MM.1S (cell line): ENCODE results near the gene SEC24B.

Experiments used
- DNase-seq: peaks from one replicate; pipeline ENCODE4 v3.0.0-alpha.2; 2015
- H2AFZ ChIP-seq: fragments of 300-600 bp; sonication (generic); 2 replicates; pipeline ENCODE4 v1.6.0; 2016; ENCODE audit warnings: antibody characterized with exemption, low read length
- H3F3A ChIP-seq: fragments of 300-600 bp; sonication (generic); 2 replicates; pipeline ENCODE4 v1.6.1; 2016; ENCODE audit warnings: mild to moderate bottlenecking, antibody characterized with exemption, low read length, moderate library complexity, mixed read lengths; ENCODE audit not compliant: insufficient read depth
- H3K27ac ChIP-seq: fragments of 300-600 bp; sonication (generic); 2 replicates; pipeline ENCODE4 v1.5.1; 2016; ENCODE audit warnings: mild to moderate bottlenecking, low read length
- H3K27me3 ChIP-seq: fragments of 300-600 bp; sonication (generic); replicated peaks from 2 replicates; pipeline ENCODE4 v1.6.0; 2016; ENCODE audit warnings: low read length; ENCODE audit not compliant: insufficient read depth
- H3K36me3 ChIP-seq: fragments of 300-600 bp; sonication (generic); replicated peaks from 2 replicates; pipeline ENCODE4 v1.6.1; 2016; ENCODE audit warnings: mild to moderate bottlenecking, low read length, mixed read lengths; ENCODE audit not compliant: insufficient read depth
- H3K4me1 ChIP-seq: fragments of 300-600 bp; sonication (generic); 2 replicates; pipeline ENCODE4 v1.6.1; 2016; ENCODE audit warnings: low read length, mixed read lengths
- H3K4me2 ChIP-seq: fragments of 300-600 bp; sonication (generic); 2 replicates; pipeline ENCODE4 v1.6.0; 2016; ENCODE audit warnings: low read depth, low read length
- H3K4me3 ChIP-seq: fragments of 300-600 bp; sonication (generic); 2 replicates; pipeline ENCODE4 v1.5.1; 2016; ENCODE audit warnings: low read length, mixed read lengths
- H3K79me2 ChIP-seq: fragments of 300-600 bp; sonication (generic); 2 replicates; pipeline ENCODE4 v1.6.1; 2016; ENCODE audit warnings: mixed run types, low read length, mixed read lengths
- H3K9ac ChIP-seq: fragments of 300-600 bp; sonication (generic); 2 replicates; pipeline ENCODE4 v1.6.1; 2016; ENCODE audit warnings: low read length, mixed read lengths
- H3K9me2 ChIP-seq: fragments of 300-600 bp; sonication (generic); replicated peaks from 2 replicates; pipeline ENCODE4 v1.6.1; 2016; ENCODE audit warnings: mild to moderate bottlenecking, low read length, mixed read lengths; ENCODE audit not compliant: insufficient read depth
- H3K9me3 ChIP-seq: fragments of 300-600 bp; sonication (generic); replicated peaks from 2 replicates; pipeline ENCODE4 v1.6.1; 2016; ENCODE audit warnings: mild to moderate bottlenecking, low read length, mixed read lengths; ENCODE audit not compliant: insufficient read depth
- H4K20me1 ChIP-seq: fragments of 300-600 bp; sonication (generic); 2 replicates; pipeline ENCODE4 v1.6.1; 2016; ENCODE audit warnings: mild to moderate bottlenecking, low read length, moderate library complexity, mixed read lengths; ENCODE audit not compliant: insufficient read depth
- CTCF ChIP-seq: fragments of 300-600 bp; sonication (generic); IDR thresholded peaks from 2 replicates; pipeline ENCODE4 v1.5.1; 2016; ENCODE audit warnings: antibody characterized with exemption, low read length, mixed read lengths
- EZH2 ChIP-seq: fragments of 300-600 bp; sonication (generic); optimal IDR thresholded peaks from 2 replicates; pipeline ENCODE3; 2017; ENCODE audit warnings: low read depth, mild to moderate bottlenecking, antibody characterized with exemption, low read length, mixed read lengths
- EZH2phosphoT487 ChIP-seq: fragments of 300-600 bp; sonication (generic); IDR thresholded peaks from 2 replicates; pipeline ENCODE4 v1.6.1; 2018; ENCODE audit warnings: antibody characterized with exemption, low read length

The SEC24B gene

GRCh38 chr4:109441862-109442458 lies 8.3 kb downstream of the SEC24B start:
- no peaks in the 10 kb centered on the region for H3K9me3 ChIP-seq
- no peak for DNase-seq
- peaks cover 6% of the 10 kb centered on the region; the same call in 1 of the 2 replicates for H3F3A ChIP-seq
- H3K4me3 ChIP-seq, result no peak overlapping the region
- peaks cover 21% of the 10 kb centered on the region; the same call in 1 of the 2 replicates for H4K20me1 ChIP-seq
- TF ChIP-seq EZH2phosphoT487 (no peak), CTCF (no peak), EZH2 (no peak)
- H3K27me3 ChIP-seq, result no peaks in the 10 kb centered on the region
- H3K36me3 ChIP-seq, result no peaks in the 10 kb centered on the region
- H2AFZ ChIP-seq, result no peak overlapping the region
- H3K4me2 ChIP-seq, result no peak overlapping the region
- H3K27ac ChIP-seq, result no peak overlapping the region
- H3K79me2 ChIP-seq, result peaks cover 95% of the 10 kb centered on the region
- no peaks in the 10 kb centered on the region for H3K9me2 ChIP-seq
- no peak overlapping the region for H3K9ac ChIP-seq
- H3K4me1 ChIP-seq, result 0 out of 2 replicates have a peak, but pooled peaks cover 8% of the 10 kb centered on the region

GRCh38 chr4:109444182-109444844 lies 10.7 kb downstream of the SEC24B start:
- Histone ChIP-seq H4K20me1 (0 out of 2 replicates have a peak, but pooled peaks cover 21% of the 10 kb centered on the region), H3K9me3 (no peaks in the 10 kb centered on the region), H2AFZ (no peak overlapping the region), H3K9me2 (no peaks in the 10 kb centered on the region), H3K27ac (no peak overlapping the region), H3K79me2 (peaks cover 96% of the 10 kb centered on the region), H3K27me3 (no peaks in the 10 kb centered on the region), H3K36me3 (no peaks in the 10 kb centered on the region), H3K9ac (no peak overlapping the region), H3F3A (no peaks in the 10 kb centered on the region), H3K4me2 (no peak overlapping the region), H3K4me1 (0 out of 2 replicates have a peak, but pooled peaks cover 8% of the 10 kb centered on the region), H3K4me3 (no peak overlapping the region)
- TF ChIP-seq EZH2phosphoT487 (no peak), CTCF (no peak), EZH2 (no peak)
- no peak for DNase-seq

GRCh38 chr4:109447278-109447677 lies 13.7 kb downstream of the SEC24B start:
- H3K9ac ChIP-seq, result no peak overlapping the region
- H4K20me1 ChIP-seq, result 0 out of 2 replicates have a peak, but pooled peaks cover 5% of the 10 kb centered on the region
- no peak overlapping the region for H3K4me2 ChIP-seq
- H3K9me3 ChIP-seq, result no peaks in the 10 kb centered on the region
- peaks cover 5% of the 10 kb centered on the region; the same call in 1 of the 2 replicates for H3K36me3 ChIP-seq
- H3K27ac ChIP-seq, result no peak overlapping the region
- no peaks in the 10 kb centered on the region for H3K27me3 ChIP-seq
- no peaks in the 10 kb centered on the region for H3F3A ChIP-seq
- TF ChIP-seq EZH2phosphoT487, result no peak
- TF ChIP-seq CTCF, result no peak
- TF ChIP-seq EZH2, result no peak
- no peak overlapping the region for H2AFZ ChIP-seq
- H3K79me2 ChIP-seq, result peaks cover 95% of the 10 kb centered on the region
- no peaks in the 10 kb centered on the region for H3K9me2 ChIP-seq
- H3K4me3 ChIP-seq, result no peak overlapping the region
- no peak for DNase-seq
- H3K4me1 ChIP-seq, result 0 out of 2 replicates have a peak, but pooled peaks cover 1% of the 10 kb centered on the region
